ENCODE measurements around the gene WSB1.
A peak's percentile ranks its signal among the peaks of the same experiment; 100 is the strongest.

Gene WSB1

DNA sequence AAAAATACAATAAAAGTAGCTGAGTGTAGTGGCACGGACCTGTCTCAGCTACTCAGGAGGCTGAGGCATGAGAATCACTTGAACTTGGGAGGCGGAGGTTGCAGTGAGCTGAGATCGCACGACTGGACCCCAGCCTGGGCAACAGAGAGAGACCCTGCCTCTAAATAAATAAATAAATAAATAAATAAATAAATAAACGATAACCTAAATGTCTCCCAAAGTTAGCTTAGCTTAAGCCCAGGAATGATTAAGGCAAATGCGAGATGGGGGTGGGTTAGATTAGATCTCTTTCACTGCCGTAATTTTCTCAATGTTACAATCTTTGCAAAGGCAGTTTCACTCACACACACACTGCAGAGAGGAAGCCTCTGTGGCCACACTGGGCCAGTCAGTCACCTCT is 46.7 kb downstream of the WSB1 start:
- DNase-seq = no peak

DNA sequence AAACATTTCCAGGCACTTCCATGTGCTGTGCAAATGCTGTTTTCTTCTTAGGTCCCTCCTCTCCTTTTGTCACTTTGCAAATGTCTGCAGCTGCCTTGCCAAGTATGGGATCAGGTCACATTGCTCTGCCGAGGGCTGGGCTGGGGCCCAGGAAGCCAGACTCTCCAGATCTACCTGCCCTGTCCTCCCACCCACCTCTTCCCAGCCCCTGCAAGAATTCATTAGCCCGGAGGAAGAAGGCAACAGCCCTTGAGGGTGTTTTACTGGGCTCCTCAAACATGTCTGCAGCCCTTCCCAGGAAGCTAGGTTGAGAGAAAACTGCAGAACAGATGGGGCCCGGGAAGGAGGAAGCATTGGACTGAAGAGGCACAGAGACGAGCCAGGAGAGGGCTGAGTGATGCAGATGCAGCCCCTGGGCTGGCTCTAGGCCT is 47.1 kb downstream of the WSB1 start:
- no peak for DNase-seq

- no peak for DNase-seq
Observed at GRCh38 chr17:27342059-27342458, 48.1 kb downstream of the WSB1 start.

DNA sequence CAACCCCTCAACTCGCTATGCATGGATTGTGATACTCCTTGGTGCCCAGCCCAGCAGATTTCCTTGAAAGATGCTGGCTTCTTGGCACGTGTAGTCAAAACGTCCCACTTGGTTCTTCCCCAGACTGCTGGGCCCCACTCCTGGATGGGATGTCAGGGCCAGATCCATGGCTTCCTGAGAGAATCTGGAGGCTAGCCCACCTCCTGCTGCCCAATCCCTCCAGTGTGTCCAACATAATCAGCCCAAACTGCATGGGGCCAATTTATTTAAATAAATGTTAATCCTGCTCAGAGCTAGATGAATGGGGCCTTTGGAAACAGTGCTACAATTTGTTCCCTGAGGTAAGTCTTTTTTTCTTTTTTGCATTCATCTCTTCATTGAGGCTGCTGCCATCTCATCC is 49.4 kb downstream of the WSB1 start:
- DNase-seq = no peak

GRCh38 chr17:27343977-27344607 is 50.2 kb downstream of the WSB1 start:
- DNase-seq = no peak

DNA sequence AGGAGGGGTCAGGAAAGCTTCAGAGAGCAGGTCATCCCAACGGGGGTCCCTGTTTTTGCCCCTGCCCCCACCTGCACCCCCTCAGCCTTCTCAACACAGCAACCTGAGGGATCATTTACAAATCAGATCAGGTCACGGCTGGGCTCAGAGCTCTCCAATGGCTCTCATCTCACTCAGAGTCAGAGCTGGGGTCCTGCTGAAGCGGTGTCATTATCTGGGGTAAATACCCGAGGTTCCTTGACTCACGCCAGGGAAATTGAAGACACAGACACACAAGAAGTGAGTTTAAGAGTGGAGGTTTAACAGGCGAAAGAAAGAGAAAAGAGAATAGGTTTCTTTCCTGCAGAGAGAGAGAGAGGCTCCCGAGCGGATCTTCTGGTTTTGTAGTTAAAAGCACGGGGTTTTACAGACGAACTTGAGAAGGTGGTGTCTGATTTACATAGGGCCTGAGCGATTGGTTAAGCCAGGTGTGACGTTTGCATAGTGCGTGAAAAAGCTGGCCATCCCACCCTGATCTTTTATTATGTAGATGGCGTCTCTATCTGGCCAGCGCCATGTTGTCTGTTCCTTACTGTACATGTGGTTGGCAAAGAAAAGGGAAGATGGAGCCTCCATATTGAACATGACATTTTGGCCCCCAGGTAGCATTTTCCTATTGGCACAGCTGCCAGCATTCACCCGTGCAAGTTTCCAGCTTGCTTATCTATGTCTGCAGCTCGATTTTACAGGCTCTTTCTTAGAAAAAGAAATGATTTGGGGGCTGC is 51.4 kb downstream of the WSB1 start:
- DNase-seq = no peak

GRCh38 chr17:27346228-27346899 is 52.5 kb downstream of the WSB1 start:
- no peak for DNase-seq

GRCh38 chr17:27348196-27348595 is 54.3 kb downstream of the WSB1 start:
- DNase-seq = no peak

DNA sequence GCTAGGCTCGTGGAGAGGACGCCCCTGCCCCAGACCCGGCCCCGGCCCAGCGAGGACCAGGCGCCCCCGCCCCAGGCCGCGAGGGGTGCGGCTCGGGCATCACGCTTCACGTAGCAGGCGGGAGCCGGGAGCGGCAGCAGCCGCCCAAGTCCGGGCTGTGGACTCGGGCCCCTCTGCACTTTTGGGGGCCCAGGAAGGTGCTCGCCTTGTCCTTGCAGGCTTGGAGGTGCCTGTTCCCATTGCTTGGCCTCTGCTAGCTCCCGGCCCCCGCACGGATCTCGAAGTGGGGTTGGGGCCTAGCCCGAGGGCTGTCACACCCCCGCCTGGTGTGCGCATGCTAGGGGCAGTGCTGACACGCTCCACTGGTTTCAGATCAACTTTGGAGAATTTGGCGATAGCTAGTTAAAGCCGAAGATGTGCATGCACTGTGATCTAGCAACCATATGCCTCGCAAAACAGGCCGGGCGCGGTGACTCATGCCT is 55.7 kb downstream of the WSB1 start:
- DNase-seq = no peak

DNA sequence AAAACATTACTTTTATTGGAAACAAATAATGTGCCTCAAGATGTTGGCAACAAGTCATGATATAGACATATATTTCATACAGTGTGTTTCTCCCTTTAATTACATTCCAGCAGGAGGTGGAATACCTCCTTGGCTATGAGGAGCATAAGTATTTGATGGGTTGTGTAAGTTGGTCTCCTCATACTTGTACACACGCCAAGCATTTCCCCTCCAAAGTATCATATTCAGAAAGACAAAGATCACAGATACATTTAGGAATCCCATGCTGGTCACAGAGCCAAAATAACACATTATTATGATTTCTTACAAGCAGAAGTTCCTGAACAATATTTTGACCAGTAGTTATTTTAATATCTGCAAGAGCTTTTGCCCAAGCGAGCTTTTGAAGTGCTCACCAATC is 57.8 kb downstream of the WSB1 start:
- DNase-seq = peak; percentile 85

GRCh38 chr17:27352448-27353032 is 58.6 kb downstream of the WSB1 start:
- DNase-seq = no peak

GRCh38 chr17:27353033-27353460 is 59.1 kb downstream of the WSB1 start:
- DNase-seq = no peak

DNA sequence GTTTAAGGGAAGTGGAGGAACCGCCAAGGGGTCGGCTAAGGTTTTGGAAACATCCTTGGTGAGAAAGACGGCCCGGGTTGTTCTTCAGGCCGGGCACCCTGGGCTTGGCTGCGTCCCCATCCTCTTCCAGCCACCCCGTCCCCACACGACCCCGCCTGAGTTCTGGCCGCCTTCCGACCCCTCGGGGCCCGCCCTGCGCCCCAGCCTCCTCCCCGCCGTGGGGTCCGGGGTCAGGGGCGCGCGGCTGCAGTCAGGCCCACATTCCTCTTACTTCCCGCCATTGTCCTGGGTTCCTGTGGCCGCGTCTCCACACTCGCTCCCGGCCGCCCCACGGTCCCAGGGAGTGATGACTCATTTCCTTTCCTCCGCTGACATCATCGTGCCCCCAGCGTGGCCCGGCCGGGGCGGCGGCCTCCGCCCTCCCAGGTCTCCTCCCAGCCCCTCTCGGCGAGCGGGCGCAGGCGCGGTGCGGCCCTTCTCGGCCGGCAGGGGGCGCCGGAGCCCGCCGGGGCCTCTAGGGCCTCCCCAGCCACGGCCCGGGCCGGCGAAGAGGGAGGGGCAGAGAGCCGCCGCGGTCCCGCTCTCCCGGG is 59.6 kb downstream of the WSB1 start:
- DNase-seq = peak; percentile 94

DNA sequence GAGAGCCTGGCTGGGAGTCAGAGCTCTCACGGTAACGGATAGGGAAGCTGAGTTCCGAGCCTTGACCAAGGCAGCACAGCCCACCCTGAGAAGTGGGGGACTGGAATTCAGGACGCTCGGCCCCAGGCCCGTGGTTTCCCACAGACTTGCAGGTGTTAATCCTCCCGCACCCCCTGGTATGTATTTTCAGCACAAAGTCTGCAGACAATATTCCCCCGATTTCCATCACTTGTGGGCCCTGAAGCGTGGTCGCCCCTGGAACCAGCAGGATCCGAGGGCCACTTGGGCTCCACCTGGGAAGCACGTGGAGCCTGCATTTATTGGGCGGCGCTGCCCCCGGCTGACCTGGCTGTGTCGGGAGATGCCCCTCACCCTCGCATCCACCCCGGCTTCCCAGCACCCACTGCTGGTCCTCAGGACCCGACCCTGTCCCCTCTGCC is 60.2 kb downstream of the WSB1 start:
- DNase-seq = no peak

DNA sequence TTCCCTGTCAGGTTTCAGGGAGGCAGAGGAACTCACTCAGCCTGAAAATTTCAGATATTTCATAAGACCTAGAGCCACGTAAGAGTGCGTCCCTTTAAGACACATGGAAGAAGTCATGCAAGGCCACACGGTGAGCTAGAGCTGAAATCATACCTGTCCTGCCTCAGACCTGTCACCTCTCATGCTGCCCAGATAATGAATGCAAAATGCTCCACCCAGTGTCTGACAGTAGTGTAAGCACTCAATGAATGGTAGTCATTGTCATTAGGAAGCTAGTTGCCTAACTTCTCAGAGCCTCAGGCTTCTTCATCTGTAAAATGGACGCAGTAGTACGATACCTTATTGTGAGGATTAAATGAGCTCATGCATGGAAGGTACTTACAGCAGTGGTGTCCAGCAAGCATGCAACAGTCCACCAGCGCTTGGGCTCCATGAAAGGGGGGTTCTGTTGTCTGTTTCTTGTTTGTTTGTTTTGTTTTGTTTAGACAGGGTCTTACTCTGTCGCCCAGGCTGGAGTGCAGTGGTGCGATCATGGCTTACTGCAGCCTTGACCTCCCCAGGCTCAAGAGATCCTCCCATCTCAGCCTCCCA is 60.7 kb downstream of the WSB1 start:
- DNase-seq = no peak

- no peak for DNase-seq
Observed at GRCh38 chr17:27355419-27355818, 61.5 kb downstream of the WSB1 start.

DNA sequence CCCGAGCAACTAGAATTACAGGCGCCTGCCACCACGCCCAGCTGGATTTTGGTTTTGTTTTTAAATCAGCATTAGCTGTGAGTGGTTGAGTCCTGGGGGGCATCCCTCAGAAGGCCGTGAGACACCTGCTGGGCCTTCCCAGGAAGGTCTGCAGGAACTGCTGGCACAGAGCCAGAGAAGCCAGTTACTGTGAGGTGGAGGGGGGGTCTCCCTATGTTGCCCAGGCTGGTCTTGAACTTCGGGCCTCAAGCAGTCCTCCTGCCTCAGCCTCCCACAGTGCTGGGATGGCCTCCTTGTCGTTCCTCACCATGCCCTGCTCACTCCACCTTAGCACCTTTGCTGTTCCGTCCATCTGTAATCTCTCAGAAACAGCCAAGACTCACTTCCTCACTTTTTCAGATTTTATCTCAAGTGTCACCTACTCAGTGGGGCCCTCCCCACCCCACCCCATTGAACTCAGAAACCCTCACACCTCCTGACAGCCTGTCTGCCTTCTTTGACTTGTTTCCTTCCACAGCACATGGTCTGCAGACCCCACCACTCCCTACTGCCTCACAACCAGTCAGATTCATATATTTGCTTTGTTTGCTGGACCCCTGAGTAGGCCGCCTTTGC is 62.3 kb downstream of the WSB1 start:
- DNase-seq = no peak

- DNase-seq = no peak
Observed at GRCh38 chr17:27357236-27357635, 63.3 kb downstream of the WSB1 start.

DNA sequence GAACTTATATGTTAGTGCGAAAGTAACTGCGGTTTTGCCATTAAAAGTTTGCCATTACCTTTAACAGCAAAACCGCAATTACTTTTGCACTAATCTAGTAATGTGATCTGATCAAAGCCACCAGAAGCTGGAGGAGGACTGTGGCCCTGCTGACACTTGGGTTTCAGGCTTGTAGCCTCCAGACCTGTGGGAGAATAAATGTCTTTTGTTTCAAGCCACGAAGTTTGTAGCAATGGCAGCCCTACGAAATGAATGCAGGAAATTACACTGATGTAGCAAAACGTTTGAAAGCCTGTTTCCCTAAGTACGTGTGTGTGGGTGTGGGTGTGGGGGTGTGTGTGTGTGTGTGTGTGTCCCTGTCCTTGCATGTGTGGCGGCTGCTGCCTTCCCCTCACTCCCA is 66.6 kb downstream of the WSB1 start:
- no peak for DNase-seq

DNA sequence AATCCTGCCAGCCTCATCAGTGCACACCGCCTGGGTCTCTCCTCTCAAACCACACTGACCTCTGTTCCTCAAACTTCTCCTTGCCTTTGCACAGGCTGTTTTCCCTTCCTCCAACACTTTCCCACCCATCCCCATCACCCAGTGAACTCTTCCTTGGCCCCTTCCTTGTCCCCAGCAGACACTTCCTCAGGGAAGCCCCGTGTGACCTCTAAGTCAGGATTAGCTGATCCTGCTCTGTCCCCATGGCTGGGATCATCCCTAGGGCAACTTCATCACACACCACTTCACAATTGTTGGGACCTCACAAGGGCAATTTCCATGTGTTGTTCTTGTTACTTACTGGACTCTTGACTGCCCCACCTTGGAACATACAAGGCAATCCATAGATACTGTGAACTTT is 67.8 kb downstream of the WSB1 start:
- no peak for DNase-seq

GRCh38 chr17:27362503-27362902 is 68.6 kb downstream of the WSB1 start:
- DNase-seq = no peak

- no peak for DNase-seq
Observed at GRCh38 chr17:27362909-27363308, 69.0 kb downstream of the WSB1 start.

All from fibroblast of upper back skin (primary cell).